GM12892 (cell line): ENCODE data around the gene TBC1D4.

Experiments
- POLR2A ChIP-seq: IDR thresholded peaks from 2 replicates; pipeline ENCODE4 v1.6.1; 2011; ENCODE audit warnings: low read depth, low read length, control low read depth
- POLR2AphosphoS5 ChIP-seq: IDR thresholded peaks from 2 replicates; pipeline ENCODE4 v1.6.1; 2011; ENCODE audit warnings: low read depth, low read length, control low read depth
- TAF1 ChIP-seq: IDR thresholded peaks from 2 replicates; pipeline ENCODE4 v1.6.1; 2011; ENCODE audit warnings: low read depth, mild to moderate bottlenecking, control low read depth, low read length, borderline replicate concordance

DNA sequence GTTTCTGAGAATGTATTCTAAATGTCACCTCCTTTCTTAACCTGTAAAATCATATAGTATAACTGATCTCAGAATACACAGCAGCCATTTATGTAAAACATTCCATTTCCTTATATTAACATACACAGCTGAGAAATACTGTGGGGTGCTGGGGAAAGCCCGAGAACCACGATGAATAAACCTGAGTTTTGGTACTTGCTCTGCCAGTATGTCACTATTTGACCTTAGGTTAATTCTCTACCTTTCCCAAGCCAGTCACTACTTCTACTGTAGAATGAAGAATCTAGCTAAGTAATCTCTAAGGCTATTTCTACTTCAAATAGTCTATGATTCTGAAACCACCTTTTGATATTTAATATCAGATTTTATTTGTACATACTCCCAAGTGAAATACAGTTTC is 173.7 kb downstream of the TBC1D4 start:
- TF ChIP-seq POLR2AphosphoS5: no peak
- no peak for TF ChIP-seq POLR2A
- no peak for TF ChIP-seq TAF1
